HG03066 (cell line): ENCODE results near the gene ELAC2.
"Not testable (repeated sequence)": the region's sequence is repeated elsewhere in the genome, so short reads cannot be mapped to it uniquely, and the experiment has no call there.

ENCODE experiments used
- ATAC-seq: cut with Tn5 transposase; IDR thresholded peaks from one replicate; pipeline ENCODE4 v1.9.1; 2021; ENCODE audit warnings: low read depth; ENCODE audit not compliant: unreplicated experiment

The ELAC2 gene

DNA sequence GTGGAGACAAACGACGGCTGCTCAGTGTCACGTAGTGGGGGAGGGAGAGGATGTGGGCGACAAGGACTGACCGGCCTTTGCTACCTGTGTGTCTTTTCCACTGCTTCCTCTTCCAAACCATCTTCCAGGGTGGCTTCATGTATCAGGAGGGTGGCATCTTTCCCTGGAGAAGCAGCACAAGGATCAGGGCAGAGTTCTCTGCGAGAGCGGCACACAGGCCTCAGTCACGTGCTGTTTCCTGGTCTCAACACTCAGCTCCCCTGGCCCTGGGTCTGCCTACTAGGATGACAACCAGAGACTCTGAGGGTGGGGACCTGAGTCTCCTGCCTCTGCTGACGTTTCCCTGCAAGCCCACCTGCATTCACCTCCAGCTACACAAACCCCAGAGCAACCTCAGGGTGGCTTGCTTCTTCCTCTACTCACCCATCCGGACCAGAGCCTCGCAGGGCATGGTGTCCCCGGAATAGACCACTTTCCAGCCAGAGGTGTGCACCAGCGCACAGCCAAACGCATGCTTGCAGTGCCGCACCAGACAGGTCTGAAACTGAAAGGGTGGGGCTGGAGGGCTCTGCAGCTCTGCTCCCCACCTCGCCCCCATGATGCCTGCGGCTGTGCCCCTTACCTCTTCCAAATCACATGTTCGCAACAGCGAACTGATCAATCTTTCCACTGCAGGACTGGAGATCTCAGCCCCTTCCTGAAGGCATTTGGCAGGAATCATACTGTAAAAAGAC, 23.3 kb downstream of the ELAC2 start:
- no peak for ATAC-seq

DNA sequence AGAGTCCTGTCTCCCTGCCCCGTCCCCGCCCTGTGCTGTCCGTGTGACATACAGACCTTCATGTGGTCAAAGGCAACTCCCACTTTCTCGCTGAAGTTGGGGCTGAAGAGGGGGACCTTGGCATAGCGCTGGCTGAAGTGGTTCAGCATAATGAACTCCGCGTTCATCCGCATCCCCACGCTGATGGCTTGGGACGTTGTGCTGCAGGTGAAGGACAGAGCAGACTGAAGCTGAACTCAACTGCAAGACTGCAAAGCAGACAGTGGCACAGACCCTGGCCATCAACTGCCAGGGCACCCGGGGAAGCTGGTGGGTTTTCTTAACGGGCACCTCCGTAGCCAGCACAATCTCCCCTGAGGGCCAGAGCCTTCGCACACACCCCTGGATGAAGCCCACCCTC, 24.2 kb downstream of the ELAC2 start:
- ATAC-seq, result no peak

DNA sequence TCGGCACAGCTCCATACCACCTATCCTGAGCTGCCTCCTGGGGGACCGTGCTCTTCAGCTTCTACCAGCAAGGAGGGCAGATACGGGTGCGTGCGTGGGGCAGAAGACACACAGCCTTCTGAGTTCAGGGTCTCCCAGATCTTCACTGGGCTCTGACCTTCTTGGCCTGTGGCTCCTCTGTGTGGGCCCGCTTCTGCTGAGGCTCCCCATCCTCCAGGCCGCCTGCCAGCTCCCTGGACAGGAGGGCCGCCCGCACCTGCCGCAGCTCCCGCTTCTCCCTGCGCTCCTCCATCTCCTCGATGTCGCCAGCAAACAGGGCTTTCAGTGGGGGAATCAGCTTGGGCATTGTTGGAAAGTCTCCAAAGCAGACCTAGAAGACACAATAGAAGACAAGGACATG, 25.2 kb downstream of the ELAC2 start:
- no peak for ATAC-seq

- ATAC-seq, result no peak
Measured at GRCh38 chr17:12990926-12991325, 26.9 kb downstream of the ELAC2 start.

- ATAC-seq, result no peak
Measured at GRCh38 chr17:12990041-12990808, 27.6 kb downstream of the ELAC2 start.

- ATAC-seq, result no peak
Measured at GRCh38 chr17:12987120-12987519, 30.7 kb downstream of the ELAC2 start.

- ATAC-seq, result no peak
Measured at GRCh38 chr17:12985431-12986293, 32.2 kb downstream of the ELAC2 start.

DNA sequence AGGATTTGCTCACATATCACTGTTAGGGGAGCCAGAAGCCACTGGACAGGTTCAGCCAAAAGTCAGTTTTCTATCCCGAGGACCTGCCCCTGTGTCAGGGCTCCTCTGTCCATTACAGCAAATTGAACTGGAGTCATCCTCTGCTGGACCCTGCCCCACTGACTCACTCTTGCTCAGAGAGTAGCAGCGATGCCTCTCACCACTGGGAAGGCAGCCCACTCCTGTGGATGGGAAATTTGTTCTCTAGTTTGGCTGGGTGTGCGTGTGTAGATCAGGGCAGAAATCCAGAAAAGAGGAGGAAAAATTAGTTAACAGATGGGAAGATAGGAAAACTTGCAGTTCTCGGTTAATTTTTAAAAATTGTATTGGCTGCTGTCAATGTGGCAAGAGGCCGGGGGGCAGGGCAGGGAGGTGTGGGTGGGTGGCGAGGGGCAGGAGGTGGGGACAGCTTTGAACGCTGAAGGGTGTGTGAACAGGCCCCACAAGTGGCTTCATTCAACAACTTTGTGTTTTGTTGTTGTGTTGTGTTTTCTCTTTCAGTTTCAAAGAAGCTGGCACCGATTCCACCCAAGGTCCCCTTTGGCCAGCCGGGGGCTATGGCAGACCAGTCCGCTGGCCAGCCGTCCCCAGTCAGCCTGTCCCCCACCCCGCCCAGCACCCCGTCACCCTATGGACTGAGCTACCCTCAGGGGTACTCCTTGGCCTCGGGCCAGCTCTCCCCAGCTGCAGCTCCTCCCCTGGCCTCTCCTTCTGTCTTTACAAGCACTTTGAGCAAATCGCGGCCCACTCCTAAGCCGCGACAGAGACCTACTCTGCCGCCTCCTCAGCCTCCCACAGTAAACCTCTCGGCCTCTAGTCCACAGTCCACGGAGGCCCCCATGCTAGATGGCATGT, 33.6 kb downstream of the ELAC2 start:
- no peak for ATAC-seq

DNA sequence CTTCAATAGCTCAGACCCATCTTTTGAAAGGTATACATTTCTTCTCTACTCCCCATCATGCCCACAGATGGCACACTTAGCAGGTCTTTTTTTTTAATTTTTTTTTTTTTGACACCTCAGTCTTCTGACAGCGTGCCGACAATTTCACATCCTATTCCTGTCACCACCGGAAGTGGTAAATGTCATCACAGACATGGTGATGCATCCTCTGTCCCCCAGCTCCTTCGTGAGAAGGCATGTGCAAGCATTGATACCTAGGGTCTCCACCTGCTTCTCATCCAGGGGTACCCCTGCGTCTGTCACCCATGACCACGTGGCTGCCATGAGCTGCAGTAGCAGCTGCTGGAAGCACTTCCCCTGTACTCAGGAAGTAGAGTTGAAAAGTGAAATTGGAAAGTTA, 35.6 kb downstream of the ELAC2 start:
- ATAC-seq, result no peak

- no peak for ATAC-seq
Measured at GRCh38 chr17:12979826-12980500, 37.9 kb downstream of the ELAC2 start.

- ATAC-seq, result no peak
Measured at GRCh38 chr17:12979246-12979645, 38.6 kb downstream of the ELAC2 start.

DNA sequence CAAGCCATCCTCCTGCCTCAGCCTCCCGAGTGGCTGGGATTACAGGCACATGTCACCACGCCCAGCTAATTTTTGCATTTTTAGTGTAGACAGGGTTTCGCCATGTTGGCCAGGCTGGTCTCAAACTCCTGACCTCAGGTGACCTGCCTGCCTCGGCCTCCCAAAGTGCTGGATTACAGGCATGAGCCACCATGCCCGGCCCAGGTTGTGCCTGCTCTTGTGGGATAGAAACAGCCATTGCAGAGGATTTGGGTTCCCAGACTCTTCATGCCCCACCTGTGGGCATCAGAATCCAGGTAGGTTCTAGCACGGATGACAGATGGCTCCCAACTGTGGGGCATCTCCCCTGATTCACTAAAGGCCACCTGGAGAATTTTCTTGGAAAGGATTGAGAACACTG, 39.0 kb downstream of the ELAC2 start:
- not testable (repeated sequence) for ATAC-seq

- no peak for ATAC-seq
Measured at GRCh38 chr17:12977008-12977751, 40.6 kb downstream of the ELAC2 start.

GRCh38 chr17:12974005-12974531, 43.8 kb downstream of the ELAC2 start:
- ATAC-seq, result no peak

- no peak for ATAC-seq
Measured at GRCh38 chr17:12973496-12974004, 44.3 kb downstream of the ELAC2 start.

GRCh38 chr17:12967962-12968361, 49.9 kb downstream of the ELAC2 start:
- ATAC-seq, result no peak

DNA sequence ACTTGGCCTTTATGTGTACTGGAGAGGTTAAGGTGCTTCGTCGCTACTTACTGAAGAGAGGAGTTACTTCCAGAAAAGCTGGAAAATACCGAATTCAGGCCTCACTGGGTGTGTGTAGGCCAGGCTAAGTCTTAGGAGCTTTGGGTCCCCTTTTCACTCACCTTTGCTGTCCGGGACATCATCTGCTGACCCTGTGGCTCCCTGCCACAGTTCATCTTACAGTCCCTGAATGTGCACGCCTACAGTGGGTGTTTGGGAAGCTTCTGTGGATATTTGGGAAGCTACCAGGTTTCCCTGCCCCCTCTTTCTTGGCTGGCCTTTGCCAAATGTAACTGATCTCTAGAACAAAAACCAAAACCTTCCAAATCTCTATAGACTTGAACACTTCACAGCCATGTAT, 51.4 kb downstream of the ELAC2 start:
- ATAC-seq, result no peak

DNA sequence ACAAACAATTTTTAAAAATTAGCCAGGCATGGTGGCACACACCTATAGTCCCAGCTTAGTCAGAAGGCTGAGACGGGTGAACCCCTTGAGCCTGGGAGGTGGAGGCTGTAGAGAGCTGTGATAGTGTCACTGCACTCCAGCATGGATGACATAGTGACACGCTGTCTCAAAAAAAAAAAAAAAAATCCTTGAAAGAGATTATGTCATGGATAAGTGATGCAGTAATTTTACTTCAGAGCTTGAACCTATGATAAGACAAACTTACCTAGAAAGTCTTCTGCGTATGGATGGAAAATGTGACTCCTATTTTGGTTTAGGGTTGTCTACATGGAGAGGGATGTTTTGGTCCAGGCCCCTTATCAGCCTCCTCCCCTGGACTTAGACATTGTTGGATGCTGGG, 51.8 kb downstream of the ELAC2 start:
- ATAC-seq, result no peak

DNA sequence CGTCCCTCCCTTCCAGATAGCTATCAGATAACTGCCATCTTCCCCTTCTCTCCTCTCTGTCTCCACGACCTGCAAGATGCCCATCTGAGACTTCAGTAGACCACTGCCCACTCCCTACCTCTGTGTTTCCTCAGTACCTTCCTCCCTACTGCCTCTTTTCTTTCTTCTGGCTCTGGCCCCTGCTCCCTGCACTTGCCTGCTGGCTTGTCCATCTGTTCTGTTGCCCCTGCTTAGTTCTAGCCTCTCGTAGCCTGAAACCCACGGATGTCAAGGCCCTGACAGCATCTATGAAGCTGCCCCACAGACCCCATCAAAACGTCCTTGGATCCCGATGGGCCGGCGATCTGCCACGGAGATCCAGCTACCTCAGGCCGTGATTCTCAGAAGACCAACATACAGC, 53.0 kb downstream of the ELAC2 start:
- no peak for ATAC-seq
